ENCODE measurements around the gene TLE1. TPM values are rescaled to one million over a fixed set of nuclear protein-coding genes. Genes with fewer than 3 reads are reported as not detected.

Gene TLE1
- total RNA-seq, 1 donor from 2014 or later: 40.0 TPM

- no peaks in the 10 kb centered on the region for H3K27me3 ChIP-seq (ENCODE audit: control insufficient read depth, insufficient read depth, low read length)
- no peak for DNase-seq (ENCODE audit: low read depth)
- no peak overlapping the region for H3K4me3 ChIP-seq (ENCODE audit: low read depth, low read length)
- FAIRE-seq: no peak
- H3K36me3 ChIP-seq (ENCODE audit: control insufficient read depth, insufficient read depth, low read length): no peaks in the 10 kb centered on the region
- no peak for TF ChIP-seq CTCF (IDR thresholded peaks at IDR 0.05; ENCODE audit: insufficient read depth, low read length, severe bottlenecking)
These were observed 63.4 kb downstream of the TLE1 start for GRCh38 chr9:81625969-81626368.

- Histone ChIP-seq H3K36me3 (ENCODE audit: control insufficient read depth, insufficient read depth, low read length) (no peaks in the 10 kb centered on the region), H3K4me3 (ENCODE audit: low read depth, low read length) (no peak overlapping the region), H3K27me3 (ENCODE audit: control insufficient read depth, insufficient read depth, low read length) (no peaks in the 10 kb centered on the region)
- no peak for FAIRE-seq
- TF ChIP-seq CTCF (IDR thresholded peaks at IDR 0.05; ENCODE audit: insufficient read depth, low read length, severe bottlenecking): no peak
- no peak for DNase-seq (ENCODE audit: low read depth)
These were observed 65.6 kb downstream of the TLE1 start for GRCh38 chr9:81623778-81624177.

GRCh38 chr9:81622471-81623255, 66.7 kb downstream of the TLE1 start:
- DNase-seq (ENCODE audit: low read depth) (no peak), FAIRE-seq (no peak)
- H3K4me3 ChIP-seq (ENCODE audit: low read depth, low read length): no peak overlapping the region
- no peaks in the 10 kb centered on the region for H3K27me3 ChIP-seq (ENCODE audit: control insufficient read depth, insufficient read depth, low read length)
- peaks cover 2% of the 10 kb centered on the region for H3K36me3 ChIP-seq (ENCODE audit: control insufficient read depth, insufficient read depth, low read length)
- TF ChIP-seq CTCF (IDR thresholded peaks at IDR 0.05; ENCODE audit: insufficient read depth, low read length, severe bottlenecking): no peak

- Histone ChIP-seq H3K36me3 (ENCODE audit: control insufficient read depth, insufficient read depth, low read length) (peaks cover 2% of the 10 kb centered on the region), H3K4me3 (ENCODE audit: low read depth, low read length) (no peak overlapping the region), H3K27me3 (ENCODE audit: control insufficient read depth, insufficient read depth, low read length) (no peaks in the 10 kb centered on the region)
- FAIRE-seq: no peak
- DNase-seq (ENCODE audit: low read depth): no peak
- no peak for TF ChIP-seq CTCF (IDR thresholded peaks at IDR 0.05; ENCODE audit: insufficient read depth, low read length, severe bottlenecking)
These were observed 67.5 kb downstream of the TLE1 start for GRCh38 chr9:81621785-81622259.

- DNase-seq (ENCODE audit: low read depth) (no peak), FAIRE-seq (no peak)
- H3K36me3 ChIP-seq (ENCODE audit: control insufficient read depth, insufficient read depth, low read length): peaks cover 2% of the 10 kb centered on the region
- H3K4me3 ChIP-seq (ENCODE audit: low read depth, low read length): no peak overlapping the region
- H3K27me3 ChIP-seq (ENCODE audit: control insufficient read depth, insufficient read depth, low read length): no peaks in the 10 kb centered on the region
- TF ChIP-seq CTCF (IDR thresholded peaks at IDR 0.05; ENCODE audit: insufficient read depth, low read length, severe bottlenecking): no peak
These were observed 68.2 kb downstream of the TLE1 start for GRCh38 chr9:81621118-81621517.

GRCh38 chr9:81620002-81620390, 69.4 kb downstream of the TLE1 start:
- FAIRE-seq (no peak), DNase-seq (ENCODE audit: low read depth) (no peak)
- TF ChIP-seq CTCF (IDR thresholded peaks at IDR 0.05; ENCODE audit: insufficient read depth, low read length, severe bottlenecking): no peak
- no peaks in the 10 kb centered on the region for H3K27me3 ChIP-seq (ENCODE audit: control insufficient read depth, insufficient read depth, low read length)
- H3K4me3 ChIP-seq (ENCODE audit: low read depth, low read length): no peak overlapping the region
- H3K36me3 ChIP-seq (ENCODE audit: control insufficient read depth, insufficient read depth, low read length): peaks cover 3% of the 10 kb centered on the region
